ENCODE measurements around the gene NME2. TPM values are rescaled to one million over a fixed set of nuclear protein-coding genes. Genes with fewer than 3 reads are reported as not detected.

Gene NME2
- total RNA-seq, 1 donor from 2014 or later: 683 TPM

- no peak for ATAC-seq
Observed at GRCh38 chr17:51214920-51215319, 48.7 kb downstream of the NME2 start.

DNA sequence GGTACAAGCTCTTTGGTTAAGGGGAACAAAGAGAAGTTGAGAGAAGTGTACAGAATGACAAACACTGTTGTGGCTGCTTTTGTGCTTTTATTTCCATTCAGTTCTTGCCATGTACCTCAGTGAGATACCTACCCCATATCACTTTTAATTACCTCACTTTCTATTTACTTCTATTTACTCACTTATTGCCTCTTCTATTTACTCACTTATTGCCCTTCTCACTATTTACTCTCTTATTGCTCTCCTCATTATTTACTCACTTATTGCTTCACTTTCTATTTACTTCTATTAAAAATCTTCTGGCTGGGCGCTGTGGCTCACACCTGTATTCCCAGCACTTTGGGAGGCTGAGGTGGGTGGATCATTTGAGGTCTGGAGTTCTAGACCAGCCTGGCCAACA lies 51.7 kb downstream of the NME2 start:
- no peak for ATAC-seq

GRCh38 chr17:51221322-51221721 lies 55.1 kb downstream of the NME2 start:
- ATAC-seq: no peak

Other genes with a start within 250 kb of the NME2 start
- 40.4 TPM for gene SPAG9, start 45.5 kb upstream of the NME2 start, total RNA-seq
- gene NME1, start 12.9 kb upstream of the NME2 start, total RNA-seq: 108 TPM
- 8.2 TPM for gene MBTD1, start 93.6 kb downstream of the NME2 start, total RNA-seq
- gene UTP18, start 94.1 kb downstream of the NME2 start, total RNA-seq: 27.4 TPM

All from esophagus mucosa (tissue), 1 donor.